Cardiac septum (tissue), 1 donor: ENCODE data around the gene GPR137. TPM values are rescaled to one million over a fixed set of nuclear protein-coding genes. Genes with fewer than 3 reads are reported as not detected.
A peak's percentile ranks its signal among the peaks of the same experiment; 100 is the strongest.

Experiments
- DNase-seq: peaks from one replicate; pipeline ENCODE4 v3.0.0-alpha.2; 2020; ENCODE audit warnings: low spot score
- intact Hi-C: fragments of 100-400 bp; cut with DNase I; formaldehyde crosslinking; loops from one replicate; pipeline ENCODE4 v1.14.0; 2022
- total RNA-seq: library from RNA; stranded (reverse); fragmentation: NEBNext Ultra II Directional; extraction: Animal tissue kit (Norgen Biotek cat#: 25700); gene quantifications from one replicate; pipeline ENCODE4 v1.2.1, GENCODE V29; 2021
- donor health status: DM: no; HTN: no; CAD: no.

GPR137 gene
- total RNA-seq, 1 donor from 2014 or later: 37.7 TPM

GRCh38 chr11:64260147-64260708 lies 25.4 kb upstream of the GPR137 start:
- intact Hi-C loops: no loop called here
- DNase-seq: no peak

- intact Hi-C loops: no loop called here
- no peak for DNase-seq
Measured at GRCh38 chr11:64261556-64262080, 24.0 kb upstream of the GPR137 start.

- no peak for DNase-seq
- intact Hi-C loops: no loop called here
Measured at GRCh38 chr11:64262271-64263002, 23.2 kb upstream of the GPR137 start.

- intact Hi-C loops: no loop called here
Measured at GRCh38 chr11:64263021-64263946, 22.4 kb upstream of the GPR137 start.

GRCh38 chr11:64263947-64264317 lies 21.7 kb upstream of the GPR137 start:
- no peak for DNase-seq
- intact Hi-C loops: no loop called here

More at GRCh38 chr11:64263021-64263946, 22.4 kb upstream of the GPR137 start:
- DNase-seq: no peak

GRCh38 chr11:64264371-64264852 lies 21.2 kb upstream of the GPR137 start:
- intact Hi-C loops: no loop called here
- DNase-seq: no peak

GRCh38 chr11:64265176-64266160 lies 20.2 kb upstream of the GPR137 start:
- DNase-seq: no peak
- intact Hi-C loops: loop anchor here (5.0 kb wide), 1 partner anchor 37 kb away; the partner anchor contains the start of gene CATSPERZ

- intact Hi-C loops: loop anchor here (5.0 kb wide), 1 partner anchor 36 kb away; the partner anchor contains the start of gene CATSPERZ
Measured at GRCh38 chr11:64266339-64266738, 19.3 kb upstream of the GPR137 start.

GRCh38 chr11:64267207-64267945 lies 18.3 kb upstream of the GPR137 start:
- no peak for DNase-seq
- intact Hi-C loops: loop anchor here (5.0 kb wide), 1 partner anchor 35 kb away; the partner anchor contains the start of gene CATSPERZ

More at GRCh38 chr11:64266339-64266738, 19.3 kb upstream of the GPR137 start:
- DNase-seq: no peak

GRCh38 chr11:64268025-64268892 lies 17.4 kb upstream of the GPR137 start:
- no peak for DNase-seq
- intact Hi-C loops: loop anchor here (2.0 to 5.0 kb wide), 2 partner anchors 34 to 63 kb away; partner anchors contain the start of gene CATSPERZ

- DNase-seq: peak; percentile 84
- intact Hi-C loops: loop anchor here (1.0 to 5.0 kb wide), 4 partner anchors 22 to 64 kb away; partner anchors contain the start of genes CATSPERZ, NUDT22 and TRPT1
Measured at GRCh38 chr11:64268893-64269539, 16.6 kb upstream of the GPR137 start.

- intact Hi-C loops: loop anchor here (1.0 to 5.0 kb wide), 5 partner anchors 16 to 65 kb away; partner anchors contain the start of genes CATSPERZ, GPR137, NUDT22 and TRPT1
- DNase-seq: peak; percentile 99
Measured at GRCh38 chr11:64269540-64270220, 16.0 kb upstream of the GPR137 start.

- DNase-seq: no peak
- intact Hi-C loops: no loop called here
Measured at GRCh38 chr11:64275031-64275800, 10.4 kb upstream of the GPR137 start.

GRCh38 chr11:64275841-64276240 lies 9.8 kb upstream of the GPR137 start:
- intact Hi-C loops: no loop called here
- no peak for DNase-seq
